Spleen (tissue), 11 donors: ENCODE results near the gene LRSAM1. TPM values are rescaled to one million over a fixed set of nuclear protein-coding genes. Genes with fewer than 3 reads are reported as not detected.

Experiments used
- DNase-seq: peaks from one replicate; pipeline ENCODE4 v3.0.0-alpha.2; 2020
- H3K27ac ChIP-seq, 8 donors: fragments of 200-600 bp; sonication (generic) in 7 of 8; 1 replicate in 4 of 8; 2 replicates in 4 of 8; pipeline versions ENCODE4 v1.5.0 to v1.8.0; 2016 to 2021; ENCODE audit warnings: inconsistent platforms in 4 of 8, mild to moderate bottlenecking in 4 of 8, moderate library complexity in 1 of 8
- H3K27me3 ChIP-seq, 7 donors: fragments of 200-600 bp; sonication (generic) in 6 of 7; replicated peaks in 1 of 7; 1 replicate in 4 of 7; 2 replicates in 3 of 7; pipeline versions ENCODE4 v1.5.0 to v1.8.0; 2016 to 2021; ENCODE audit warnings: inconsistent platforms in 3 of 7, mild to moderate bottlenecking in 1 of 7
- H3K36me3 ChIP-seq, 6 donors: fragments of 200-600 bp; sonication (generic) in 5 of 6; 1 replicate in 4 of 6; 2 replicates in 2 of 6; pipeline versions ENCODE4 v1.5.0 to v1.8.0; 2016 to 2021; ENCODE audit warnings: inconsistent platforms in 2 of 6
- H3K4me1 ChIP-seq, 6 donors: fragments of 200-600 bp; sonication (generic) in 5 of 6; 1 replicate in 3 of 6; 2 replicates in 3 of 6; pipeline versions ENCODE4 v1.5.0 to v1.8.0; 2016 to 2021; ENCODE audit warnings: inconsistent platforms in 3 of 6
- H3K4me3 ChIP-seq, 8 donors: fragments of 200-600 bp; sonication (generic) in 7 of 8; 1 replicate in 4 of 8; 2 replicates in 4 of 8; pipeline versions ENCODE4 v1.5.0 to v1.8.0; 2016 to 2021; ENCODE audit warnings: inconsistent platforms in 4 of 8, mild to moderate bottlenecking in 4 of 8, moderate library complexity in 2 of 8
- H3K9me3 ChIP-seq, 8 donors: fragments of 200-600 bp; sonication (generic) in 7 of 8; 1 replicate in 4 of 8; 2 replicates in 4 of 8; pipeline versions ENCODE4 v1.5.0 to v1.8.0; 2016 to 2021; ENCODE audit warnings: inconsistent platforms in 4 of 8
- POLR2A ChIP-seq, 3 donors: fragments of 450-650 bp; IDR thresholded peaks; one replicate each; pipeline ENCODE4 v1.5.1; 2017; ENCODE audit warnings: antibody characterized with exemption in 3 of 3, mild to moderate bottlenecking in 1 of 3
- POLR2AphosphoS5 ChIP-seq, 3 donors: sonication (generic); formaldehyde crosslinking; IDR thresholded peaks; one replicate each; pipeline ENCODE4 v1.5.1; 2017; ENCODE audit warnings: antibody characterized with exemption in 3 of 3
- WGBS, 5 donors: extraction: QIAGEN DNeasy Blood & Tissue Kit in 3 of 5; methylation state at CpG; one replicate each; pipeline versions ENCODE4 v1.1.5 to v1.1.7; 2013 to 2018; 5-methylcytosine and 5-hydroxymethylcytosine counted together
- intact Hi-C: fragments of 100-400 bp; cut with DNase I; formaldehyde crosslinking; loops from one replicate; pipeline ENCODE4 v1.15.0; 2023; ENCODE audit warnings: low total_unique reads
- polyA plus RNA-seq, 3 donors: library from polyadenylated mRNA; stranded (reverse); fragments of 200-250 nt; gene quantifications; one replicate each; pipeline ENCODE4 v1.2.1, GENCODE V29; 2013
- total RNA-seq, 7 donors: library from RNA; depleted of rRNA in 3 of 7; stranded (reverse); fragments of >200 nt in 3 of 7; fragmentation: NEBNext Ultra II Directional in 4 of 7; extraction: Animal tissue kit (Norgen Biotek cat#: 25700) in 4 of 7; gene quantifications; one replicate each; pipeline versions ENCODE4 v1.1.0 to v1.2.1, GENCODE V29; 2016 to 2021
- TF ChIP-seq, protein P1 (sequence below), 11 experiments: fragments of 200-600 bp in 7 of 11; fragments of 450-650 bp in 4 of 11; sonication (generic) in 4 of 11; IDR thresholded peaks in 8 of 11; conservative IDR thresholded peaks in 3 of 11; 1 replicate in 7 of 11; 2 replicates in 4 of 11; pipeline versions ENCODE4 v1.4.0 to v1.8.0; 2016 to 2021; ENCODE audit warnings: antibody characterized with exemption in 11 of 11, inconsistent platforms in 4 of 11, mild to moderate bottlenecking in 1 of 11
- donor health status: healthy with polysubstance abuse.
- donor health status: DM: no; HTN: no; CAD: no; lungs with moderate emphysema.
- donor health status: DM: no; HTN: no; CAD: no.
- donor health status: Bipolar disorder and iron deficiency.
- donor health status: healthy.
- donor health status: DM: no; HTN: no; CAD: no.
- donor health status: DM: yes; HTN: yes; CAD: no.

Gene LRSAM1
- total and polyA plus RNA-seq, 10 donors = 13.5 to 32.1 (median 25.1) TPM

DNA sequence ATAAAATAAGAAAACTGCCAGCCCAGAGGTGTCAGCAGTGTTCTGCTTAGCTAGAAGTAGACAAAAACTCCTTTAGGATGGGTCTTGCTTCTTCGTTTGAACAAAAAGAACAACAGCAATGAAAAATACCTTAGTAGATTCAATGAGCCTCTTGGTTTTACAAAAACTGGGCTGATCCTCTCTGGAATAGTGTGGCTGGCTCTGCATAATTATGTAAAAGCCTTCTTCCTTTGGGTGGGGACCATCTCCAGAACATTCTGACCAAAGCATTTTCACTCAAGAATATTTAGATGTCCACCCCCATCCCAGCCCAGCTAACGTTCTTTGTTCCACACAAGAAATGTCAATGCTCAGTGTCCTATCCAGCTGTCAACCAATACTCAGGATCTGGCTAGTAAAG, 63.2 kb downstream of the LRSAM1 start:
- no peak overlapping the region for H3K4me3 ChIP-seq
- 65 to 75% (median 69%) methylated on average over 2 of the region's 2 CpGs for WGBS, 5 donors
- no peaks in the 10 kb centered on the region for H3K9me3 ChIP-seq
- H3K36me3 ChIP-seq = peaks cover 3 to 61% (median 17%) of the 10 kb centered on the region in 6 donors
- H3K4me1 ChIP-seq = peaks cover 0 to 14% (median 4%) of the 10 kb centered on the region in 6 donors
- no peak overlapping the region for H3K27ac ChIP-seq
- no peak for DNase-seq
- no peak for TF ChIP-seq POLR2AphosphoS5 (IDR thresholded peaks at IDR 0.05)
- TF ChIP-seq, protein P1, sequence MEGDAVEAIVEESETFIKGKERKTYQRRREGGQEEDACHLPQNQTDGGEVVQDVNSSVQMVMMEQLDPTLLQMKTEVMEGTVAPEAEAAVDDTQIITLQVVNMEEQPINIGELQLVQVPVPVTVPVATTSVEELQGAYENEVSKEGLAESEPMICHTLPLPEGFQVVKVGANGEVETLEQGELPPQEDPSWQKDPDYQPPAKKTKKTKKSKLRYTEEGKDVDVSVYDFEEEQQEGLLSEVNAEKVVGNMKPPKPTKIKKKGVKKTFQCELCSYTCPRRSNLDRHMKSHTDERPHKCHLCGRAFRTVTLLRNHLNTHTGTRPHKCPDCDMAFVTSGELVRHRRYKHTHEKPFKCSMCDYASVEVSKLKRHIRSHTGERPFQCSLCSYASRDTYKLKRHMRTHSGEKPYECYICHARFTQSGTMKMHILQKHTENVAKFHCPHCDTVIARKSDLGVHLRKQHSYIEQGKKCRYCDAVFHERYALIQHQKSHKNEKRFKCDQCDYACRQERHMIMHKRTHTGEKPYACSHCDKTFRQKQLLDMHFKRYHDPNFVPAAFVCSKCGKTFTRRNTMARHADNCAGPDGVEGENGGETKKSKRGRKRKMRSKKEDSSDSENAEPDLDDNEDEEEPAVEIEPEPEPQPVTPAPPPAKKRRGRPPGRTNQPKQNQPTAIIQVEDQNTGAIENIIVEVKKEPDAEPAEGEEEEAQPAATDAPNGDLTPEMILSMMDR (IDR thresholded peaks at IDR 0.05 in 8 of 11, conservative IDR thresholded peaks at IDR 0.05 in 3 of 11) = no peak
- no peak for TF ChIP-seq POLR2A (IDR thresholded peaks at IDR 0.05)
- intact Hi-C loops = no loop called here
- no peaks in the 10 kb centered on the region for H3K27me3 ChIP-seq

- Histone ChIP-seq H3K9me3 (no peaks in the 10 kb centered on the region), H3K36me3 (peaks cover 3 to 64% (median 17%) of the 10 kb centered on the region in 6 donors), H3K4me1 (peaks cover 5 to 32% (median 21%) of the 10 kb centered on the region in 6 donors), H3K27ac (no peak overlapping the region), H3K27me3 (no peaks in the 10 kb centered on the region), H3K4me3 (no peak overlapping the region)
- 93 to 97% (median 94%) methylated on average over 25 to 26 of the region's 26 CpGs for WGBS, 5 donors
- TF ChIP-seq, protein P1 (IDR thresholded peaks at IDR 0.05 in 8 of 11, conservative IDR thresholded peaks at IDR 0.05 in 3 of 11) = no peak
- TF ChIP-seq POLR2AphosphoS5 (IDR thresholded peaks at IDR 0.05) (peak in 1 of 3 donors; percentile 30), POLR2A (IDR thresholded peaks at IDR 0.05) (no peak)
- intact Hi-C loops = no loop called here
- DNase-seq = no peak
Observed at GRCh38 chr9:127516835-127517607, 65.7 kb downstream of the LRSAM1 start.

DNA sequence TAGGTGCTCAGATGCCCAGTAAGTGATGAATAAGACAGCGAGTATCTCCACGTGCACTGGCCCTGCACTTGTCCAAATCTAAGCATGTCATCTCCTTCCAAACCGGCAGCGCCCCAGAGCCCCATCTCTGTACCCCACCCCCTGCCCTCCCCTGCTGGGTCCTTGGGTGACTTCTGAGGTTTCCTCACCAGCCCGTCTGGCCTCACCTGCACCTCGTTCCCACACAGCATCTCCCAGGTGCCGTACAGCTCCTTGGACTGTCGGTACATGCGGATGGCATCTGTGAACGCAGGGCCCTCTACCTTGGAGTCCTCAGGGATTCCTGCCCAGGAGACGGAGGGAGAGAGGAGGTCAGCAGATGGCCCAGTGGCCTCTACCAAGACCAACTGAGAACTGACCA, 66.3 kb downstream of the LRSAM1 start:
- H3K36me3 ChIP-seq = peaks cover 3 to 69% (median 15%) of the 10 kb centered on the region in 6 donors
- no peak overlapping the region for H3K27ac ChIP-seq
- 92 to 97% (median 94%) methylated on average over 11 of the region's 11 CpGs for WGBS, 5 donors
- peaks cover 5 to 38% (median 25%) of the 10 kb centered on the region in 6 donors for H3K4me1 ChIP-seq
- intact Hi-C loops = no loop called here
- TF ChIP-seq, protein P1 (IDR thresholded peaks at IDR 0.05 in 8 of 11, conservative IDR thresholded peaks at IDR 0.05 in 3 of 11) = no peak
- TF ChIP-seq POLR2A (IDR thresholded peaks at IDR 0.05) (no peak), POLR2AphosphoS5 (IDR thresholded peaks at IDR 0.05) (no peak)
- no peak for DNase-seq
- no peaks in the 10 kb centered on the region for H3K27me3 ChIP-seq
- no peak overlapping the region for H3K4me3 ChIP-seq
- H3K9me3 ChIP-seq = peaks cover 0 to under 1% (median 0%) of the 10 kb centered on the region in 8 donors

- no peak for TF ChIP-seq POLR2AphosphoS5 (IDR thresholded peaks at IDR 0.05)
- TF ChIP-seq, protein P1 (IDR thresholded peaks at IDR 0.05 in 8 of 11, conservative IDR thresholded peaks at IDR 0.05 in 3 of 11) = no peak
- no peak for TF ChIP-seq POLR2A (IDR thresholded peaks at IDR 0.05)
- H3K4me1 ChIP-seq = peaks cover 5 to 40% (median 26%) of the 10 kb centered on the region in 6 donors
- H3K27ac ChIP-seq = peak overlapping the region in 2 of 8 donors; percentile 78 to 85
- peaks cover 3 to 66% (median 16%) of the 10 kb centered on the region in 6 donors for H3K36me3 ChIP-seq
- H3K27me3 ChIP-seq = no peaks in the 10 kb centered on the region
- intact Hi-C loops = no loop called here
- H3K4me3 ChIP-seq = no peak overlapping the region
- DNase-seq = no peak
- 84 to 91% (median 86%) methylated on average over 9 to 13 of the region's 13 CpGs for WGBS, 5 donors
- peaks cover 0 to 6% (median 2%) of the 10 kb centered on the region in 8 donors for H3K9me3 ChIP-seq
Observed at GRCh38 chr9:127518091-127518856, 67.0 kb downstream of the LRSAM1 start.
